Neutrophil (primary cell): ENCODE data around the gene CYSLTR2.

Source experiments
- H3K27ac ChIP-seq: fragments of 200-600 bp; sonication (generic); 2 replicates; pipeline ENCODE4 v1.5.1; 2016; ENCODE audit warnings: mild to moderate bottlenecking, moderate library complexity
- H3K27me3 ChIP-seq: fragments of 200-600 bp; sonication (generic); 2 replicates; pipeline ENCODE4 v1.6.0; 2016; ENCODE audit warnings: mild to moderate bottlenecking
- H3K36me3 ChIP-seq: fragments of 200-600 bp; sonication (generic); 2 replicates; pipeline ENCODE4 v1.5.1; 2017
- H3K4me1 ChIP-seq, 2 experiments: fragments of 200-600 bp in 1 of 2; sonication (generic) in 1 of 2; 1 replicate in 1 of 2; 2 replicates in 1 of 2; pipeline versions ENCODE4 v1.5.1 to v1.6.1; 2013 to 2016; ENCODE audit warnings: low read depth in 1 of 2, low read length in 1 of 2, mild to moderate bottlenecking in 1 of 2, moderate library complexity in 1 of 2; ENCODE audit not compliant: control insufficient read depth in 1 of 2, insufficient read depth in 1 of 2
- H3K4me3 ChIP-seq, 2 experiments: fragments of 200-600 bp in 1 of 2; sonication (generic) in 1 of 2; 1 replicate in 1 of 2; 2 replicates in 1 of 2; pipeline ENCODE4 v1.5.1; 2013 to 2016; ENCODE audit warnings: low read depth in 1 of 2, low read length in 1 of 2, mild to moderate bottlenecking in 1 of 2, moderate library complexity in 1 of 2
- H3K9me3 ChIP-seq: fragments of 200-600 bp; sonication (generic); 2 replicates; pipeline ENCODE4 v1.5.1; 2016
- TF ChIP-seq, protein P1 (sequence below): fragments of 200-600 bp; sonication (generic); IDR thresholded peaks from 2 replicates; pipeline ENCODE4 v1.5.1; 2016; ENCODE audit warnings: antibody characterized with exemption

Gene CYSLTR2

GRCh38 chr13:48630291-48630690 lies 23.4 kb upstream of the CYSLTR2 start:
- H3K4me1 ChIP-seq = peaks cover 12 to 14% of the 10 kb centered on the region in 2 experiments
- no peaks in the 10 kb centered on the region for H3K9me3 ChIP-seq
- H3K27me3 ChIP-seq = no peaks in the 10 kb centered on the region
- H3K36me3 ChIP-seq = no peaks in the 10 kb centered on the region
- TF ChIP-seq, protein P1, sequence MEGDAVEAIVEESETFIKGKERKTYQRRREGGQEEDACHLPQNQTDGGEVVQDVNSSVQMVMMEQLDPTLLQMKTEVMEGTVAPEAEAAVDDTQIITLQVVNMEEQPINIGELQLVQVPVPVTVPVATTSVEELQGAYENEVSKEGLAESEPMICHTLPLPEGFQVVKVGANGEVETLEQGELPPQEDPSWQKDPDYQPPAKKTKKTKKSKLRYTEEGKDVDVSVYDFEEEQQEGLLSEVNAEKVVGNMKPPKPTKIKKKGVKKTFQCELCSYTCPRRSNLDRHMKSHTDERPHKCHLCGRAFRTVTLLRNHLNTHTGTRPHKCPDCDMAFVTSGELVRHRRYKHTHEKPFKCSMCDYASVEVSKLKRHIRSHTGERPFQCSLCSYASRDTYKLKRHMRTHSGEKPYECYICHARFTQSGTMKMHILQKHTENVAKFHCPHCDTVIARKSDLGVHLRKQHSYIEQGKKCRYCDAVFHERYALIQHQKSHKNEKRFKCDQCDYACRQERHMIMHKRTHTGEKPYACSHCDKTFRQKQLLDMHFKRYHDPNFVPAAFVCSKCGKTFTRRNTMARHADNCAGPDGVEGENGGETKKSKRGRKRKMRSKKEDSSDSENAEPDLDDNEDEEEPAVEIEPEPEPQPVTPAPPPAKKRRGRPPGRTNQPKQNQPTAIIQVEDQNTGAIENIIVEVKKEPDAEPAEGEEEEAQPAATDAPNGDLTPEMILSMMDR = no peak
- H3K27ac ChIP-seq = no peak overlapping the region
- H3K4me3 ChIP-seq = no peak overlapping the region

- Histone ChIP-seq H3K4me3 (no peak overlapping the region), H3K36me3 (no peaks in the 10 kb centered on the region), H3K9me3 (no peaks in the 10 kb centered on the region), H3K4me1 (peaks cover 7 to 9% of the 10 kb centered on the region in 2 experiments), H3K27ac (no peak overlapping the region), H3K27me3 (no peaks in the 10 kb centered on the region)
- TF ChIP-seq, protein P1 = no peak
Measured at GRCh38 chr13:48630773-48631172, 23.0 kb upstream of the CYSLTR2 start.

DNA sequence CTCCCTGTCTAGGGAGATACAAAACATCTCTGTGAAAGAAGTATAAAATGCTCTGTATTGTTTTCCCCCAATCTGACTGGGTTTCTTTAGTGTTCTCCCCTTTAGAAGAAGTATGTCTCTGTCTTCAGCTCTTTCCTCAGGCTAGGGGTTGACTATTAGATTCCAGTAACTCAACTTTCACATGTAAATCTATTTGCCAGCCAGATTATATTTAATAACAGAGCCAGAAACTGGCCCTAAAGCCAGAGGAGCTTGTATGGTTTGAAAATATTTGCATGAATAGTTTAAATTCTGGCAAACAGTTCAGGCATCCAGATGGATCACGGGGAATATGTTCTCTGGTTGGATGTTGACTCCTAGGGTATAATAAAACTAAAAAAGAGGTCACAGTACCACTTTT lies 22.3 kb upstream of the CYSLTR2 start:
- no peaks in the 10 kb centered on the region for H3K27me3 ChIP-seq
- no peak overlapping the region for H3K27ac ChIP-seq
- TF ChIP-seq, protein P1 = no peak
- H3K4me1 ChIP-seq = peaks cover under 1 to 3% of the 10 kb centered on the region in 2 experiments
- no peak overlapping the region for H3K4me3 ChIP-seq
- H3K9me3 ChIP-seq = no peaks in the 10 kb centered on the region
- H3K36me3 ChIP-seq = no peaks in the 10 kb centered on the region

- H3K27me3 ChIP-seq = no peaks in the 10 kb centered on the region
- H3K36me3 ChIP-seq = no peaks in the 10 kb centered on the region
- H3K4me1 ChIP-seq = no peaks in the 10 kb centered on the region
- no peaks in the 10 kb centered on the region for H3K9me3 ChIP-seq
- no peak overlapping the region for H3K4me3 ChIP-seq
- TF ChIP-seq, protein P1 = no peak
- H3K27ac ChIP-seq = no peak overlapping the region
Measured at GRCh38 chr13:48633700-48634099, 20.0 kb upstream of the CYSLTR2 start.

DNA sequence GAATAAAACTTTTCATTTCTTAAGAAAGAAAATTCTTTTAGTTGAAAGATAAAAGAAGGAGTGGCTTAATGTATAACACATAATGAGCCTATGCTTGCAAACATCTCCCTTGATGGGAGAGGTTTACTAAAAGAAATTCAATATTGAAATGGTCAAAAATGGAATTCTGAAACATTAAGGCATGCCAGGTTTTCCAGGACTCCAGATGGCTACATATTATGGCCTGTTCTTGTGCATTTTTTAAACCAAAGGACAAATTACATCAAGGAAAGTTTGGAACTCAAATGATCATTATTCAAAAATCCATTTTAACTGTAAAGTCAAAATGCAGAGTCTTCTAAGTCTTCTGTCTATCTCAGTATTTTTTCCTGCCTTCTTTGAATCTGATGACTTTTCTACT lies 19.1 kb upstream of the CYSLTR2 start:
- H3K27ac ChIP-seq = no peak overlapping the region
- TF ChIP-seq, protein P1 = no peak
- H3K27me3 ChIP-seq = no peaks in the 10 kb centered on the region
- no peak overlapping the region for H3K4me3 ChIP-seq
- no peaks in the 10 kb centered on the region for H3K4me1 ChIP-seq
- no peaks in the 10 kb centered on the region for H3K36me3 ChIP-seq
- no peaks in the 10 kb centered on the region for H3K9me3 ChIP-seq

DNA sequence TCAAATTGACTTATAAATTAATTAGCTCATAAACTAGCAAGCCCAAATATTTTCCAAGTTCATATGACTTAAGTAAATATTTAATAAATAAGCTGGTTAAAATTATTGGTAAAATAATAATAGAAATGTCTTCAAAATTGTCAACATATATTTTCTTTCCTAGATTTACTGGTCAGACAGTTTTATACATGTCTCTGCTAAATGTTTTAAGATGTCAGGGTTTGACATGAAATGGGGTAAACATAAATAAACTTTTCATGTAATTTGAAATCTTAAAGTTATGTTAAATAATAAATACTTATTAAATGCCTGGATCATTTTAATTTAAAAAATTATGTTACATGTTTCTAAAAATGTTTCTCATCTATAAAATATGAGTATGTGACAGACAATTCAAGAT lies 18.3 kb upstream of the CYSLTR2 start:
- no peaks in the 10 kb centered on the region for H3K9me3 ChIP-seq
- TF ChIP-seq, protein P1 = no peak
- no peaks in the 10 kb centered on the region for H3K4me1 ChIP-seq
- H3K4me3 ChIP-seq = no peak overlapping the region
- no peaks in the 10 kb centered on the region for H3K36me3 ChIP-seq
- no peak overlapping the region for H3K27ac ChIP-seq
- no peaks in the 10 kb centered on the region for H3K27me3 ChIP-seq
